HG03135 (cell line): ENCODE results near the gene TP53INP2.
"Not testable (repeated sequence)": the region's sequence is repeated elsewhere in the genome, so short reads cannot be mapped to it uniquely, and the experiment has no call there.

ENCODE experiments used
- ATAC-seq: cut with Tn5 transposase; IDR thresholded peaks from one replicate; pipeline ENCODE4 v1.9.1; 2021; ENCODE audit warnings: mild to moderate bottlenecking, moderate library complexity; ENCODE audit not compliant: unreplicated experiment

Gene TP53INP2

DNA sequence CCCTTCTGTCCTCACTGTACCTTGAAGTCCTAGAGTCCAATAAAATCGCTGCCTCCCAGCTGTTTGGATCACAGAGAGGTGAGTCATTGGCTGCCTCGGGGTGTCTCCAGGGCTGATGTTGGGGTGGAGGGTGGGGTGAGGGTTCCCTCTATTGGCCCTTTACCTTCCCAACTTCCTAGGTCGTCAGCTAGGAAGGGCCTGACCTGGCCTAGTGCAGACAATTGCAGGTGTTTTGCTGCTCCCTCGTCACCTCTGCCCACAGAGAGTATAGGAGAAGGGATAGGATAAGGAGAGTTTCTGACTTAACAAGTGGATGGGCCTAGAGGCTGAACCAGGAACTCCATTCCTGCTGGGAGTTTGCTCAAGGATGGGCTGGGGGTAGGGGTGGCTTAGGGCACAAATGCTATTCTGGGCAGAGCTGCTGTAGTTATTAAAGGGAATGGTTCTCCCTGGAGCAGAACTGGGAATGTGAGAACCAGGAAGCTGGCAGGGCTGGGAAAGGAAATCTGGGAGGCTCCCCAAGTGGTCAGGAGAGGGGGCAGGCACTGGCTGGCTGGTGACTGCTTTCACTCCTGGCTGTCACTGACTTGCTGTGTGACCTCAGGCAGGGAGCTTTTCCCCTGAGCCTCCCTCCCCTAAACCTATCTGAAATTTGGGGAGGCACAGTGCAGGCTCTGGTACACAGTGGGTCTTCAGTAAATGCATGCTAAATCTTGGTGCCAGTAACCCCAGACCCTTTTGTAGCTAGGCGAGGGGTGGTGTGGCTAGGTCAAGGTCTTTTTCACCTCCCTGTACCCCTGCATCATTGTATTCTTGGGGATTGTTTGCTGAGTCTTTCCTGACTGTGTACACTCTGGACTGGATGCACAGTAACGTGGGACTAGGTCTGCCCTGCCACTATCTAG is 1.5 kb downstream of the TP53INP2 start:
- ATAC-seq = no peak

- ATAC-seq = no peak
These were observed 2.2 kb downstream of the TP53INP2 start for GRCh38 chr20:34706302-34706875.

- ATAC-seq = no peak
These were observed 3.0 kb downstream of the TP53INP2 start for GRCh38 chr20:34706912-34707784.

DNA sequence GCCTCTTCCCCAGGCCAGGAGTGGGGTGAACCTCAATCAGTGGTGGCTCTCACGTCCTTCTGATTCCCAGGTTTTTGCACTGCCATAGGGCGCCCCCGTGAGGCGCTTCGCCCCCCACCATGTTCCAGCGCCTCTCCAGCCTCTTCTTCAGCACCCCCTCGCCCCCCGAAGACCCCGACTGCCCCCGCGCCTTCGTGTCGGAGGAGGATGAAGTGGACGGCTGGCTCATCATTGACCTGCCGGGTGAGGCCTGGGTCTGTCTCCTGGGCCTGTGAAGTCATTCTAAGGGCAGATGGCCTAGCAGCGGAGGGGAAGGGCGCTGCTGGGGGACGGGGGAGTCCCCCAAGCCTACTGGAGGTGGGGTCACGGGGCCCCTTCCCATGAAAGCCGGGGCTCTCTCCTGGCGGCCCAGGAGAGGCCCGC is 4.5 kb downstream of the TP53INP2 start:
- no peak for ATAC-seq

DNA sequence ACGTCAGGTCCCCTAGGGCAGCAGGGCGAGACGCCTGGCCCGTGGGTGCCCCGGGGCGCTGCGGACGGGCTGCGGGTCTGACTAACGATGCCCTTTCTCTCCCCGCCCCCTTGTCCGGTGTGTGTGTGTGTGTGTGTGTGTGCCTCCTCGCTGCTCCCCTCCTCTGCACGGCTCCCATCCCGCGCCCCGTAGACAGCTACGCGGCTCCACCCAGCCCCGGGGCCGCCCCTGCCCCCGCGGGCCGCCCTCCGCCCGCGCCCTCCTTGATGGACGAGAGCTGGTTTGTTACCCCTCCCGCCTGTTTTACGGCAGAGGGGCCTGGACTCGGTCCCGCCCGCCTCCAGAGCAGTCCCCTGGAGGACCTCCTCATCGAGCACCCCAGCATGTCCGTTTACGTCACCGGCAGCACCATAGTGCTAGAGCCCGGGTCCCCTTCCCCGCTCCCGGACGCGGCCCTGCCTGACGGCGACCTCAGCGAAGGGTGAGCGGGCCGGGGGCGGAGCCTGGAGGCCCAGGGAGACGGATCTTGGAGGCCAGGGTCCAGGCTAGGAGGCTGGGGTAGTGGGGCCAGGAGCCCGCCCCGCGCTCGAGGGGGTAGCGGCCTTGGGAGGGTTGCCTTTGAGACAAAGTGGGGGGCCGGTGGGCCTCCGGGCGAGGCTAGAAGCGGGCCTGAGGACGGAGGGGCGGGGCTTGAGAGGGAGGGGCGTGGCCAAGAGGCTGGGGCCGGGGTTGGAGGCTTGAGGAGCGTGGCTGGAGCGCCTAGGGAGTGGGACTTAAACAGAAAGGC is 5.1 kb downstream of the TP53INP2 start:
- peak; percentile 47 for ATAC-seq

DNA sequence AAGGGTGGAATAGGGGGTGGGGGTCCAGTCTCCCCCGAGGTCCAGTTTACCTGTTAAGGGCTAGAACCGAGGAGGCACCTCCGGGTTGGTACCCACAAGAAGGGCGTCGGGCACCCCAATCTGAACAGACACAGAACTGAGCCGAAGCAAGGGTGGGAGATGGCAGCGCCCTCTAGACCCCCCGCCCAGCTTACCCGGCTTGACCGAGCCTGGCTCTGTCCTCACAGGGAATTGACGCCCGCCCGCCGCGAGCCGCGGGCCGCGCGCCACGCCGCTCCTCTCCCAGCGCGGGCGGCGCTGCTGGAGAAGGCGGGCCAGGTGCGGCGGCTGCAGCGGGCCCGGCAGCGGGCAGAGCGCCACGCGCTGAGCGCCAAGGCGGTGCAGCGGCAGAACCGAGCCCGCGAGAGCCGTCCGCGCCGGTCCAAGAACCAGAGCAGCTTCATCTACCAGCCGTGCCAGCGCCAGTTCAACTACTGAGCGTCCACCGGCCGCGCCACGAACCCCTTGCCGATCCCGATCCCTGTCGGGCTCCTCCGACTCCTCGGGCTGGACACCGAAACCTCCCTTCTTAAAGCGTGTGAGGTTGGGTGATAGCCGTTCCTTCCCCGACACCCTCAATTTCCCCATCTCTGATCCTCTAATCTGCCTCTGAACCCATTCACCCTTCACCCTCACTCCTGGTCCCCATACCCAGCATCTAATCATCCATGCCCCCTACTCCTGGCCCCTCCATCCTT is 5.9 kb downstream of the TP53INP2 start:
- peak; percentile 22 for ATAC-seq

GRCh38 chr20:34710568-34710839 is 6.4 kb downstream of the TP53INP2 start:
- ATAC-seq = no peak

DNA sequence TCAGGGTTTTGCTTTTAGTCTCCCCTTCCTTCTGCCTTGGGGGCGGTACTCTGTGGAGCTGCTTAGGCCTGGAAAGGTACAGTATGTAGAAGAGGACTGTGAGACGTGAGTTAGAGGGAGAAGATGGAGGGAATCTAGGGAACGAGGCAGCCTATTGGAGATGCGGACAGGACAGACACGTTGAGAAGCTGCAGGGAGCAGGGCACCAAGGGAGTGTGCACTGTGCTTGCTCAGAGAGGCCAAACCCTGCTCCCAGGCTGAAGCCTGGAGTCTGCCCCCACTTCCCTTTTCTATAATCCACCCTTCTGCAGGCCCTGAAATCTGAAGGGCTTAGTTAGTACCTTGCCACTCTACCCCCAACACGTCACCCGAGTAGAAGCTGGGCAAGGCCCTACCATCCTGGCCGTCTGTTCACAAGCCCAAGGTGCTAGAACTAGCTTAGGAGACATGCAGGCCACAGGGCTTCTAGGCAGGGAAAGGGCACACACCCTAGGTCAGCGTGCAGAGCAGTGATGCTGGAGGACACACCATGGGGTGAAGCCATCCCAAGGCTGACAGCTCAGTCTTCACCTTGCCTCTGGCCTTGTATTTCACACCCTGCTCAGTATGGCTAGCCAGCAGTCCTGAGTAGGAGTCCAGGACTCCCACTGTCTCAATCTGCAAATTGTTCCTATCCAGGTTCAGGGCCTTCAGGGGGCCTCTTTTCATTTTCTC is 6.9 kb downstream of the TP53INP2 start:
- no peak for ATAC-seq

GRCh38 chr20:34711813-34712430 is 7.8 kb downstream of the TP53INP2 start:
- ATAC-seq = no peak

GRCh38 chr20:34712525-34713192 is 8.5 kb downstream of the TP53INP2 start:
- ATAC-seq = no peak

DNA sequence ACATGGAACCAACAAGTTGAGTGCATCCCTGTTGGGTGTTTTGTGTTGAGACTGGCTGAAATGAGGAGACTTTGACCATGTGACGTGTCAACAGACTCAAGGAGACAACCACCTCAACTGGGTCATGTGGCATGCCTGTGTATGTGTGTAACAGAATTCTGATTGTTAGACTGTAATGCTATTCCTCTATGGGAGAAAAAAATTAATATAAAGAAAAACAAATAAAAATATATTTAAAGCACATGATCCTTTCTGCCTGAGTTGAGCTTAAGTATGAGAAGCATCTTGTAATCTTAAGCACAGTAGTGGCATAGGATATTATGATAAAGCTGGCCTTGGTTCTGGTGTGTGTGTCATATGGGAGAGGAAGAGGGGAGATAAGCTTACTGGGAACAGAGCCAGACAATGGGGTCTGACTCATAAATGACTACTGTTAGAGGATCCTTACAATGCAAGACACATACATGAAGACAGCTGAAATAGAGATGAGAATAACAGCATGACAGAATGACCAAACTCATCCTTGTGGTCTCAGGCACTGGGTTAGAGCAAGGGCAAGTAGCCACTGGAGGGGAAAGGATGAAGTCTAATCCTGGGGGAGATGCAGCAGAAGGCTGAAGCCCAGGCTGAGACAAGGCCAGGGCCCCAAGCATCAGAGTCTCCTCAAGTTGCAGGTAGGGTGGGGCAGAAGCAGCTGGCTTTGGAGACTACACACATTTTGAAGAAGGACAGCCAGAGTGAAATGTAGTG is 9.2 kb downstream of the TP53INP2 start:
- ATAC-seq = no peak

- not testable (repeated sequence) for ATAC-seq
These were observed 9.9 kb downstream of the TP53INP2 start for GRCh38 chr20:34713944-34714515.

DNA sequence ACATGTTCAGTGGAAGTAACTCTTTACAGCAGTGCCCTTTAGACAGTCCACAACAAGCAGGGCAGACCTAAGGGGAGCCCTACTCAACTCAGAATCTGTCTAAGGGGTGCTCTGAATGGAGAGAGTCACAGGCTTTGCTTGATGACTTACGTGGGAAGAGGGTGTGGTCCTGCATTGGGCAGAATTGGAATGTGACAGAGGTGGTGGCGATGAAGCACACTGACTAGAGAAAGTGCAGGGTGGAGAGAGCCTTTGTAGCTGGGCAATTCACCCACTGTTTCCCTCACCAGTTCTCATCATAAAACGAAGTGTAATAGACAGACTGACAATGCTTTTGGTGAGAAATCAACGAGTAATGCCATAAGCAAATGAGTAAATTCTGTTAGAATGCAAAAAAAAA is 11.2 kb downstream of the TP53INP2 start:
- no peak for ATAC-seq

DNA sequence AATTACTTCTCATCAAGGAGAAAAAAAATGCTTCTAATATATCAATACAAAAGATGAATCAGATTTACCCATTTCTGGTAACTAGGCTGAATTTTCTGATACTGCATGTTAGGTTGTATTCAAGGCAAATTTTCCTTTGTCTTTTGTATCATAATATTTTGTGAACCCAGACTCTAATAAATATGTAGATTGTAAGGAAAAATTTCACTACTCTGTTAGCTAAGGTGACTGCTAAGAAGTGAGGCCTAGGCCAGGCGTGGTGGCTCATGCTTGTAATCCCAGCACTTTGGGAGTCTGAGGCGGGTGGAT is 12.7 kb downstream of the TP53INP2 start:
- ATAC-seq = no peak

- ATAC-seq = no peak
These were observed 13.3 kb downstream of the TP53INP2 start for GRCh38 chr20:34717230-34718095.

GRCh38 chr20:34719242-34720017 is 15.3 kb downstream of the TP53INP2 start:
- ATAC-seq = peak; percentile 90
